ENCODE data around the gene CDC34.

DNA sequence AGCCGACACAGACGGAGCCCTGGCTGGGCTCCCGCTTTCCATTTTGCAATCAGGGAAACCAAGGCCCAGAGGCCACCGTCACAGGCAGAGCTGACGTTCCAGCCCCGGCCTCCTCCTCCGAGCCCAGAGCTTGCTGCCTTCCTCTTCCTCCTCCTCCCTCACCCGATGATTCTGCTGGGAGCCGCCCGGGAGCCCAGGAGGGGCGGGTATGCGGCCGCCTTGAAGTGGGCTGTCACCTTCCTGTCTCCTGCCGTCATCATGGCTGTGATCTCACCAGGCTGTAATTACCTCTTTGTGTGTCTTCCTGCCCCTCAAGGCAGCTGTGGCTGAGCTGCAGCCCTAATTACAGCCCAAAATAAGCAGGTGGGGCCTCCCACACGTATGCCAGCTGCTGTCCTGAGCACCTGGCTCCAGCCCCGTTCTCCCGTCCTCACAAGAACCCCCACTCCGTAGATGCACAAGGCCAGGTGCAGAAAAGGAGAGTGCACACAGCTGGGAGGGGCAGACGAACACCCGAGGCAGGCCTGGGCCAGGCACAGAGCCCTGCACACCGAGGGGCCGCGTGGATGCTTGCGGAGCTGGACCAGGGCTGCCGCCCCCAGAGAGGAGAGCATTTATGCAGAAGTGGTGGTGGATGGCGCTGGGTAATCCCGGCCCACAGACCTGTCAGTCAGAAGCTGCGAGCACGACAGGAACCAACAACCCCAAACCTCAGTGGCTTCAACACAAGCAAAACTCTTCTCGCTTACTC, 20.3 kb upstream of the CDC34 start:
- TF ChIP-seq, protein P1, sequence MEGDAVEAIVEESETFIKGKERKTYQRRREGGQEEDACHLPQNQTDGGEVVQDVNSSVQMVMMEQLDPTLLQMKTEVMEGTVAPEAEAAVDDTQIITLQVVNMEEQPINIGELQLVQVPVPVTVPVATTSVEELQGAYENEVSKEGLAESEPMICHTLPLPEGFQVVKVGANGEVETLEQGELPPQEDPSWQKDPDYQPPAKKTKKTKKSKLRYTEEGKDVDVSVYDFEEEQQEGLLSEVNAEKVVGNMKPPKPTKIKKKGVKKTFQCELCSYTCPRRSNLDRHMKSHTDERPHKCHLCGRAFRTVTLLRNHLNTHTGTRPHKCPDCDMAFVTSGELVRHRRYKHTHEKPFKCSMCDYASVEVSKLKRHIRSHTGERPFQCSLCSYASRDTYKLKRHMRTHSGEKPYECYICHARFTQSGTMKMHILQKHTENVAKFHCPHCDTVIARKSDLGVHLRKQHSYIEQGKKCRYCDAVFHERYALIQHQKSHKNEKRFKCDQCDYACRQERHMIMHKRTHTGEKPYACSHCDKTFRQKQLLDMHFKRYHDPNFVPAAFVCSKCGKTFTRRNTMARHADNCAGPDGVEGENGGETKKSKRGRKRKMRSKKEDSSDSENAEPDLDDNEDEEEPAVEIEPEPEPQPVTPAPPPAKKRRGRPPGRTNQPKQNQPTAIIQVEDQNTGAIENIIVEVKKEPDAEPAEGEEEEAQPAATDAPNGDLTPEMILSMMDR (IDR thresholded peaks at IDR 0.05): no peak
- TF ChIP-seq POLR2A (IDR thresholded peaks at IDR 0.05): peak in 1 of 3 donors; percentile 3
